ENCODE measurements around the gene C10orf88. TPM values are rescaled to one million over a fixed set of nuclear protein-coding genes. Genes with fewer than 3 reads are reported as not detected.
"Not testable (repeated sequence)": the region's sequence is repeated elsewhere in the genome, so short reads cannot be mapped to it uniquely, and the experiment has no call there.

Gene C10orf88
- total and polyA plus RNA-seq, 8 donors, result 5.9 to 24.0 (median 20.0) TPM

- TF ChIP-seq, protein P1, sequence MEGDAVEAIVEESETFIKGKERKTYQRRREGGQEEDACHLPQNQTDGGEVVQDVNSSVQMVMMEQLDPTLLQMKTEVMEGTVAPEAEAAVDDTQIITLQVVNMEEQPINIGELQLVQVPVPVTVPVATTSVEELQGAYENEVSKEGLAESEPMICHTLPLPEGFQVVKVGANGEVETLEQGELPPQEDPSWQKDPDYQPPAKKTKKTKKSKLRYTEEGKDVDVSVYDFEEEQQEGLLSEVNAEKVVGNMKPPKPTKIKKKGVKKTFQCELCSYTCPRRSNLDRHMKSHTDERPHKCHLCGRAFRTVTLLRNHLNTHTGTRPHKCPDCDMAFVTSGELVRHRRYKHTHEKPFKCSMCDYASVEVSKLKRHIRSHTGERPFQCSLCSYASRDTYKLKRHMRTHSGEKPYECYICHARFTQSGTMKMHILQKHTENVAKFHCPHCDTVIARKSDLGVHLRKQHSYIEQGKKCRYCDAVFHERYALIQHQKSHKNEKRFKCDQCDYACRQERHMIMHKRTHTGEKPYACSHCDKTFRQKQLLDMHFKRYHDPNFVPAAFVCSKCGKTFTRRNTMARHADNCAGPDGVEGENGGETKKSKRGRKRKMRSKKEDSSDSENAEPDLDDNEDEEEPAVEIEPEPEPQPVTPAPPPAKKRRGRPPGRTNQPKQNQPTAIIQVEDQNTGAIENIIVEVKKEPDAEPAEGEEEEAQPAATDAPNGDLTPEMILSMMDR (IDR thresholded peaks at IDR 0.05), result no peak
- ATAC-seq, result no peak
- H3K27ac ChIP-seq, result no peak overlapping the region
Measured at GRCh38 chr10:122930140-122930539, 23.9 kb downstream of the C10orf88 start.

DNA sequence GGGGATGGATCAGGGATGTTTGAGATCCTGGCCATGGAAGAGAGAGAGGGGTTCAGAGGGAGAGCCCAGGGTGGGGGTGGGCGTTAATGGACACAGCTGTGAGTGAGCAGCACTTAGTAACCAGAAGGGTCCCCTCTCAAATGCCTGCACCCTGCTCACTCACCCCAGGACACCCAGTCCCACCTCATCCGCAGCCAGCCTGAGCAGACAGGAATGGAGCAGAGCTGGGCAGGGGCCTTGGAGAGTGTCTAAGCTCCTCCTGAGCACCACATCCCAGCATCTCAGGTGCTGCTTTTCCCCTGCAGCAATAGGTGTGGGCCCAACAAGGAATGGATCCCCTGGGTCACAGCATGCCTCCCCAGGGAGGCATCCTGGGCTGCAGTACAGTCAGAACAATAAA is 38.3 kb downstream of the C10orf88 start:
- no peak overlapping the region for H3K27ac ChIP-seq
- ATAC-seq (no peak), DNase-seq (no peak)
- H3K9me3 ChIP-seq, result peaks cover 0 to 4% of the 10 kb centered on the region in 2 donors
- H3K27me3 ChIP-seq, result no peaks in the 10 kb centered on the region
- TF ChIP-seq, protein P1 (IDR thresholded peaks at IDR 0.05), result no peak
- H3K36me3 ChIP-seq, result no peaks in the 10 kb centered on the region
- intact Hi-C loops (cut with DNase I), result no loop called here
- no peaks in the 10 kb centered on the region for H3K4me1 ChIP-seq
- no peak overlapping the region for H3K4me3 ChIP-seq

More at GRCh38 chr10:122930140-122930539, 23.9 kb downstream of the C10orf88 start:
- Histone ChIP-seq H3K4me1 (no peaks in the 10 kb centered on the region), H3K36me3 (peaks cover 0 to 5% of the 10 kb centered on the region in 2 donors), H3K4me3 (no peak overlapping the region), H3K9me3 (no peaks in the 10 kb centered on the region), H3K27me3 (no peaks in the 10 kb centered on the region)
- intact Hi-C loops (cut with DNase I), result no loop called here
- DNase-seq, result no peak

DNA sequence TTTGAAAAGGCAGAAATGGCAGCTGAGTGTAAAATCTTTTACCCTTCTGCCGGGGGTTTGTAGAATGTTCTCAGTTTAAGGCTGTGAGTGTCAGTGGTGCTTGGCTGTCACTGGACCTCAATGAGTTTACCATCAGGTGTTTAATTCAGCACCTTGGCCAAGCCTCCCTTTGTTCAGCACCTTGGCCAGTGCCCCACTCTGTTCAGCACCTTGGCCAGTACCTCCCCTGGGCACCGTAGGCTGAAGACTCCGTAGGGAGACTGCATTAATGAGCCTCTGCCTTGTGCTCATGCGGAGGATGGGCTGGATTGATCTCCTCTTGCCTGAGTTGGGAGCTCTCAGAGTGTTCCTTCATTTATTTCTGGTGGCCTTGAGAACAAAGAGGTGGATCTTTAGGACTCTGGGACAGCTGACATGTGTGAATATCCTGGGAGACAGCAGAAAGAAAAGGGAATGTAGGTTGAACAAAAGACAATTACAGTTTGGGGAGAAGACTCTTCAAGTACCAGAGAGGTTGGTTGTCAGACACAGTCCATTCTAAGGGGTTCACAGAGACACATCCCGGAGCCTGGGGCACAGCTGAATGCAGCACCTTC is 42.0 kb downstream of the C10orf88 start:
- no peaks in the 10 kb centered on the region for H3K36me3 ChIP-seq
- H3K9me3 ChIP-seq, result peaks cover 0 to 2% of the 10 kb centered on the region in 2 donors
- H3K27me3 ChIP-seq, result no peaks in the 10 kb centered on the region
- H3K27ac ChIP-seq, result no peak overlapping the region
- TF ChIP-seq, protein P1 (IDR thresholded peaks at IDR 0.05), result no peak
- ATAC-seq (peak; percentile 96), DNase-seq (peak in 2 of 4 donors; percentile 42 to 51)
- intact Hi-C loops (cut with DNase I), result no loop called here
- no peak overlapping the region for H3K4me3 ChIP-seq
- H3K4me1 ChIP-seq, result no peaks in the 10 kb centered on the region

DNA sequence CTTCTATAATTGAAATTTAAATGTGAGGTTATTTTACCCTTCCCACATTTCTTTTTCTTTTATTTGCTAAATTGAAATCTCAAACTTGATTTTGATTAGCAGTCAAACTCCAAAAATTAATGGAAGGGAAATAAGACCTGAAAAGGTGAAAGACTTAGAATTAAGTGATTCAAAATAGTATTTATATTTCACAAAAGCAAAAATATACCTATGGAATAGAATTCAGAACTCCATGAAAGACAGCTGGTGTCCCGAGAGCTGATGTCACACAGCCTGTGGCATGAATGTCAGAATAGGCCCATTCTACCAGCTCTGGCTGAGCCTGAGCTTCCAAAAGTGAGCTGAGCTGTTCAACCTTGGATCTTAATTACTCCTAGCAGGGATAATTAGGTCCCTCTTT is 43.7 kb downstream of the C10orf88 start, which contains the start of gene FAM24A:
TSS of gene FAM24A (plus strand) at position 301 of the 400 bp plus-strand sequence. CDS start 1,025 bp downstream, outside the sequence.
- H3K36me3 ChIP-seq, result no peaks in the 10 kb centered on the region
- no peak within 1 kb of the TSS for H3K27ac ChIP-seq
- H3K9me3 ChIP-seq, result no peaks in the 10 kb centered on the region
- ATAC-seq (no peak), DNase-seq (no peak)
- no peaks in the 10 kb centered on the region for H3K4me1 ChIP-seq
- no peak within 1 kb of the TSS for H3K4me3 ChIP-seq
- H3K27me3 ChIP-seq, result no peaks in the 10 kb centered on the region
- intact Hi-C loops (cut with DNase I), result no loop called here
- TF ChIP-seq, protein P1 (IDR thresholded peaks at IDR 0.05), result no peak

GRCh38 chr10:122903861-122904260 is 50.2 kb downstream of the C10orf88 start:
- H3K9me3 ChIP-seq; H3K27me3 ChIP-seq; DNase-seq; H3K36me3 ChIP-seq; ATAC-seq; intact Hi-C loops (cut with DNase I); H3K4me1 ChIP-seq; H3K27ac ChIP-seq; H3K4me3 ChIP-seq: not testable (repeated sequence)
